DMS53 (cell line): Measurements from ENCODE around the gene DDX52.
"Not testable (repeated sequence)": the region's sequence is repeated elsewhere in the genome, so short reads cannot be mapped to it uniquely, and the experiment has no call there.

Experiments
- DNase-seq: peaks from one replicate; lab custom pipeline; 2025; lab: John Stamatoyannopoulos, UW

Gene DDX52

GRCh38 chr17:37643118-37643766 lies at the start of gene DDX52:
TSS of gene DDX52 (minus strand) at chr17:37643446. CDS start at chr17:37643420, 26 bp downstream.
- peak; percentile 94 for DNase-seq

GRCh38 chr17:37691807-37692206 lies 48.6 kb upstream of the DDX52 start:
- no peak for DNase-seq

GRCh38 chr17:37689317-37689716 lies 46.1 kb upstream of the DDX52 start:
- DNase-seq = no peak

- no peak for DNase-seq
Observed at GRCh38 chr17:37683454-37683984, 40.3 kb upstream of the DDX52 start.

DNA sequence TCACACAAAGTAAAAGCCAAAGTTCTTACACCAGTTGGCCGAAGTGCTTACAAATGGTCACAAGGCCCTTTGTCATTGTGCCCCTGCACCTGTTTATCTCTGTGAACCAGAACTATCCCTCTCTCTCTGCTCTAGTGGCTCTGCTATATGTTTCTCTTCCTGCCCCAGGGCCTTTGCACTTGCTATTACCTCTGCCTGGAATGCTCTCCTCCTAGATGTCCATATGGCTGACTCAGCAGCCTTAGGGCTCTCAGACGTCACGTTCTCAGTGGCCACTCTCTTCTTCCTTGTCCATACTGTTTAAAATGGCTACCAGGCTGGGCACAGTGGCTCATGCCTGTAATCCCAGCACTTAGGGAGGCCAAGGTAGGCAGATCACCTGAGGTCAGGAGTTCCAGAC lies 38.8 kb upstream of the DDX52 start:
- DNase-seq = no peak

- DNase-seq = not testable (repeated sequence)
Observed at GRCh38 chr17:37679995-37680394, 36.7 kb upstream of the DDX52 start.

DNA sequence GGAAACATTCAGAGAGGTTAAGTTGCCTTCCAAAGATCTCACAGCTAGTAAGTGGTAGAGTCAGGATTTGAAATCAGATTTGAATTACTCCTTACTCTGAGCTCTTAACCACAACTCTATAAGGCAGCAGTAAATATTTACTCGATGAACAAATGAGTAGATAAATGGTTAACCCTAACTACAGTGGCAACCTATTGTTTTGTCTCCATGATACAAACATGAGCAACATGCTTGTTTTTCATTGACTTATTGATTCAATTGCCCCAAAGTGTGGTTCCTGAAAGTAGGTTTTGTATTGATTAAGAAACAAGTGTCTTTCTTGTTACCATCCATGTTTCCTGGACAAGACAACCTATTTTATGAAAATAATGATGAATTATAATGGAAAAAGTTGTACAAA lies 34.8 kb upstream of the DDX52 start:
- DNase-seq = no peak

- no peak for DNase-seq
Observed at GRCh38 chr17:37677021-37677420, 33.8 kb upstream of the DDX52 start.

- no peak for DNase-seq
Observed at GRCh38 chr17:37676115-37676925, 33.1 kb upstream of the DDX52 start.

DNA sequence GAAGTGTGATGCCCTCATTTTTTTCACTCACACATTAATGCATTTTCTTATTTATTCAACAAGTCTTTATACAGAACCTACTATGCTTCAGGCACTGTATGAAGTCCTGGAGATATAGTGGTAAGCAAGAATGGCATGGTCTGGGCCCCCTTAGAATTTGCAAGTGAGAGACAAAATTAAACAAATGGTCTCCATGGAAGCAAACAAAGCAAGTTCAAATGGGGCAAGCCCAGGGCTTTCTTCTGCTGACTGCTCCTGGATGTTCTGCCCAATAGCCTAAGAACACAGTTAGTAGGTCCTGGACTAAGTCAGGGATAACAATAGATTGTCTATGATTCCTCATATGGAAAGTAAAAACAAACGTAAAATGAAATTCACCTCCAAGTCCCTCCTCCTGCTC lies 31.3 kb upstream of the DDX52 start:
- DNase-seq = no peak

DNA sequence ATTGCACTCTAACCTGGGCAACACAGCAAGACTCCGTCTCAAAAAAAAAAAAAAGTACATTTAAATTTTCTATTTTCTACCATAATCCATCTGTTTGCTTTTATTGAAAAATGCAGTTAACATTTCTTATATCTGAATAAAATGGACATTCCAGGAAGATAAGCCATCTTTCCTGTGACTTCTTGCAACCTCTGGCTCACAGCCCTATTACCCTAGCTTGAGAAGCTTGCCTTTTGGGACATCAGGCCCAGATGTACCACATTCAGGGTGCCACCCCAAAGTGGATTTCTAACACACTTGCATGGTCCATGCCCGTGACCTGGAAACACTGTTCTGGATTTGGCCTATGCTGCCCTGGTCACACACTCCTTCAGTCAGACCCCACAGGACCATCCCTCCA lies 30.1 kb upstream of the DDX52 start:
- DNase-seq = no peak

GRCh38 chr17:37672548-37673078 lies 29.4 kb upstream of the DDX52 start:
- DNase-seq = no peak

- DNase-seq = peak; percentile 83
Observed at GRCh38 chr17:37671824-37672547, 28.7 kb upstream of the DDX52 start.

- peak; percentile 75 for DNase-seq
Observed at GRCh38 chr17:37671028-37671823, 28.0 kb upstream of the DDX52 start.

DNA sequence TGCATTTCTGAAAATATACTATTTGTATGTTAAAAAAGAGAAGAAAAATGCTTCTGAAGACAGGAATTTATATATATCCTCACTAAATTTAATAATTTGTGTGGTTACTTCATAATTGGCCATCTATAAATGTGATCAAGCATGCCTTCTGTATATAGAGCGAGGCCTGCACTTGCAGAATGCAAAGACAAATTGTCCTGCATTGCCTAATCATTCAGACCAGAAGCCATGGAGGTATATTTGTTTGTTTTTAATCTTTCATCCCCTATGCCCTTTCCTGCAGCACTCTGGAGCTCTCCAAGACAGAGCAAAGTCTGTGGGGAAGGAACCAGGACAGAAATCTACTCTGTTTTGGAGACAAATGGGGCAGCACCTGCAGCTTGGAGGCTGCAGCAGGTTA lies 23.8 kb upstream of the DDX52 start:
- DNase-seq = no peak

- no peak for DNase-seq
Observed at GRCh38 chr17:37664214-37664613, 21.0 kb upstream of the DDX52 start.

GRCh38 chr17:37662353-37662752 lies 19.1 kb upstream of the DDX52 start:
- DNase-seq = no peak

GRCh38 chr17:37661400-37662014 lies 18.3 kb upstream of the DDX52 start:
- peak; percentile 26 for DNase-seq

DNA sequence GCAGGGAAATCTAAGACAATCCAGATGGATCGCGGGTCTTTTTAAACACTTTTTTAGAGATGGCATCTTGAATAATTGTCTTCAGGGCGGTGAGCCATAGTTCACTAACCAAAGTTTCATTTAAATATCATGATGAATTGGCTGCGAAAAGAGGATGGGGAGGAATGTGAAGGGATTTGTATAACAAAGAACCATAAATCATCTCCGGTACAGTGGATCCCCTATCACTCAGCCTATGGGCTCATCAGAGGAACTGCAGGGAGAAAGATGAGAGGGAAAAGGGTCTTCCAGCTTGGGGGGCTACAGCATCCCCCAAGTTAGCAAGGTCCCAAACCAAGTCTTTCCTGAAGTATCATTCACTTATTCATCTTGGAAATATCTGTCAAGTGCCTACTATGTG lies 16.7 kb upstream of the DDX52 start:
- DNase-seq = no peak

DNA sequence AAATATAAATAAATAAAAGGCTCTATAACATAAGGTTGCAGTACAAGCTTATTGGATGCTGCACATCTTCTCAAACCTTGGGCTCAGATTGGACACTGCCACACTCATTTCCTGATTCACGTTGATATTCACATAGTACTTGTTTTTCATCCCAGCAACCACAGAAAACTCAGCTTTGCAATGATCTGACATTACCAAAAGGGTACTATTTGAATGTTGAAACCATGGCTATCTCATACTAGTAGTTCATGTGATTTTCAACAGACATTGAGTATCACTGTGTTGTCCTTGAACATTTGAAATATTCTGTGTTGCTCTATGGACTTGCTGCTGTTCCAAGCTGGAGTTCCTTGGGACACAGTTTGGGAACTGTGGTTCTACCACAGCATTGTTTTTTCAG lies 14.0 kb upstream of the DDX52 start:
- DNase-seq = no peak

GRCh38 chr17:37651849-37652248 lies 8.6 kb upstream of the DDX52 start:
- no peak for DNase-seq
